ENCODE results near the gene BRINP1.

Gene BRINP1

GRCh38 chr9:119368681-119369581 is at the start of gene BRINP1:
Gene BRINP1, minus strand, starts transcription at chr9:119369435. Its CDS starts 56,080 bp downstream, at chr9:119313355.
- no peak for DNase-seq

- no peak for DNase-seq
Measured at GRCh38 chr9:119418721-119419120, 49.5 kb upstream of the BRINP1 start.

- no peak for DNase-seq
Measured at GRCh38 chr9:119416793-119417192, 47.6 kb upstream of the BRINP1 start.

GRCh38 chr9:119412399-119412798 is 43.2 kb upstream of the BRINP1 start:
- no peak for DNase-seq

- DNase-seq: no peak
Measured at GRCh38 chr9:119409552-119409951, 40.3 kb upstream of the BRINP1 start.

GRCh38 chr9:119400606-119401005 is 31.4 kb upstream of the BRINP1 start:
- no peak for DNase-seq

- DNase-seq: no peak
Measured at GRCh38 chr9:119398350-119398749, 29.1 kb upstream of the BRINP1 start.

GRCh38 chr9:119391878-119392277 is 22.6 kb upstream of the BRINP1 start:
- no peak for DNase-seq

- DNase-seq: no peak
Measured at GRCh38 chr9:119375892-119376291, 6.7 kb upstream of the BRINP1 start.

- no peak for DNase-seq
Measured at GRCh38 chr9:119372951-119373350, 3.7 kb upstream of the BRINP1 start.

- DNase-seq: no peak
Measured at GRCh38 chr9:119370816-119371215, 1.6 kb upstream of the BRINP1 start.

- DNase-seq: no peak
Measured at GRCh38 chr9:119369680-119370366, 588 bp upstream of the BRINP1 start.

- DNase-seq: no peak
Measured at GRCh38 chr9:119368179-119368578, 1.1 kb downstream of the BRINP1 start.

GRCh38 chr9:119367683-119368075 is 1.6 kb downstream of the BRINP1 start:
- no peak for DNase-seq

GRCh38 chr9:119366909-119367682 is 2.1 kb downstream of the BRINP1 start:
- no peak for DNase-seq

- no peak for DNase-seq
Measured at GRCh38 chr9:119365291-119366027, 3.8 kb downstream of the BRINP1 start.

GRCh38 chr9:119360237-119360636 is 9.0 kb downstream of the BRINP1 start:
- no peak for DNase-seq

- DNase-seq: no peak
Measured at GRCh38 chr9:119357336-119358096, 11.7 kb downstream of the BRINP1 start.

GRCh38 chr9:119349351-119349825 is 19.8 kb downstream of the BRINP1 start:
- DNase-seq: no peak

GRCh38 chr9:119343059-119343990 is 25.9 kb downstream of the BRINP1 start:
- DNase-seq: no peak

GRCh38 chr9:119339056-119339455 is 30.2 kb downstream of the BRINP1 start:
- no peak for DNase-seq

All from CD4-positive, alpha-beta T cell treated with Interleukin-12 subunit alpha and Interleukin-12 subunit beta, for 1 hour (primary cell).